Fibroblast of lung (primary cell): ENCODE measurements around the gene USH2A.

Experiments
- CTCF ChIP-seq, 2 donors: IDR thresholded peaks in 1 of 2; conservative IDR thresholded peaks in 1 of 2; 1 replicate in 1 of 2; 2 replicates in 1 of 2; pipeline ENCODE4 v1.5.1; 2011 to 2012; ENCODE audit warnings: low read length in 2 of 2, control low read depth in 1 of 2, inconsistent platforms in 1 of 2, low read depth in 1 of 2, mild to moderate bottlenecking in 1 of 2
- EZH2 ChIP-seq: IDR thresholded peaks from 2 replicates; pipeline ENCODE4 v1.5.1; 2012; ENCODE audit warnings: low read length, control low read depth, mild to moderate bottlenecking; ENCODE audit errors: missing control alignments

GRCh38 chr1:216183007-216183406 lies 240.2 kb downstream of the USH2A start:
- TF ChIP-seq CTCF (conservative IDR thresholded peaks at IDR 0.05 in 1 of 2, IDR thresholded peaks at IDR 0.05 in 1 of 2; ENCODE audit: low read depth in 1 of 2, low read length in 2 of 2) (no peak), EZH2 (no peak)
